Adipose tissue (tissue), 3 donors: ENCODE results near the gene DPF1. TPM values are rescaled to one million over a fixed set of nuclear protein-coding genes. Genes with fewer than 3 reads are reported as not detected.

Experiments
- polyA plus RNA-seq, 3 donors: library from polyadenylated mRNA; stranded (reverse); fragments of 200-250 nt; gene quantifications; one replicate each; pipeline ENCODE4 v1.2.3, GENCODE V29; 2013
- donor health status: healthy with polysubstance abuse.
- donor health status: Bipolar disorder and iron deficiency.
- donor health status: healthy.

Gene DPF1
- polyA plus RNA-seq, 3 donors, result 0.05 to 0.67 (median 0.13) TPM

Other genes with a start within 250 kb of the DPF1 start
- gene PPP1R14A, start 32.2 kb upstream of the DPF1 start, polyA plus RNA-seq, result 100 to 1,000 TPM in 1 of 3 donors, 10 to 100 TPM in 2; 14.0 to 169 (median 82.5) TPM
- 100 to 1,000 TPM in 1 of 3 donors, 10 to 100 TPM in 1, 1 to 10 TPM in 1; 4.4 to 155 (median 22.1) TPM for gene SPINT2, start 40.4 kb upstream of the DPF1 start, polyA plus RNA-seq
- gene C19orf33, start 80.0 kb upstream of the DPF1 start, polyA plus RNA-seq, result 10 to 100 TPM in 2 of 3 donors, 1 to 10 TPM in 1; 3.5 to 41.2 (median 27.2) TPM
- 10 to 100 TPM; 27.7 to 59.7 (median 28.3) TPM for gene YIF1B, start 91.7 kb upstream of the DPF1 start, polyA plus RNA-seq
- gene KCNK6, start 95.6 kb upstream of the DPF1 start, polyA plus RNA-seq, result 10 to 100 TPM in 1 of 3 donors, 1 to 10 TPM in 2; 3.2 to 11.3 (median 4.0) TPM
- 1 to 10 TPM; 1.8 to 1.9 (median 1.9) TPM for gene CATSPERG, start 111.6 kb upstream of the DPF1 start, polyA plus RNA-seq
- 100 to 1,000 TPM; 138 to 486 (median 165) TPM for gene PSMD8, start 150.3 kb upstream of the DPF1 start, polyA plus RNA-seq
- gene GGN, start 163.8 kb upstream of the DPF1 start, polyA plus RNA-seq, result under 1 TPM in 2 of 3 donors, not detected in 1; 0.21 to 0.77 TPM
- gene SPRED3, start 164.5 kb upstream of the DPF1 start, polyA plus RNA-seq, result under 1 TPM; 0.31 to 0.89 (median 0.34) TPM
- gene FAM98C, start 178.9 kb upstream of the DPF1 start, polyA plus RNA-seq, result 10 to 100 TPM; 13.8 to 24.8 (median 16.9) TPM
- 1 to 10 TPM in 2 of 3 donors, under 1 TPM in 1; 0.48 to 8.2 (median 7.0) TPM for gene RASGRP4, start 202.0 kb upstream of the DPF1 start, polyA plus RNA-seq
- gene RYR1, start 209.5 kb upstream of the DPF1 start, polyA plus RNA-seq, result 1 to 10 TPM in 1 of 3 donors, under 1 TPM in 2; 0.56 to 6.2 (median 0.79) TPM